GM19238 (cell line): ENCODE results near the gene SH3BGR.

Experiments
- DNase-seq: peaks from one replicate; pipeline ENCODE4 v3.0.0; 2011; ENCODE audit warnings: low spot score; ENCODE audit not compliant: insufficient read length

Gene SH3BGR

GRCh38 chr21:39546522-39546921 lies 94.8 kb downstream of the SH3BGR start:
- DNase-seq, result no peak

DNA sequence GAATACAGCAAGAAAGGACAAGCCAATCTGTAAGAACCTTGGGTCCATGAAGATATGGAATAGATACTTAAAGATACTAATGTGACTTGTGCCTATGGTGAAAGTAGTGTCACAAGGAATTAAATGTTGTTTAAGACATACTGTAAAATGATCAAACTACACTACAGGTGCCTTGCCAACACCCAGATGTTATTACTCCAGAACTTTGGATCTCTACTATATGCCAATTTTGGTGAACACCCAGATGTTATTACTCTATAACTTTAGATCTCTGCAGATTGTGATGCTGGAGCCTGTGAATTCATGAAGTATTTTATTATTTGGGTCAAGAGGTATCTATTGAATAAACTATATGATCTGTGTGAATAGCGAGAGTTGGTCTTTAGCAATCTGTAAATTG lies 101.1 kb downstream of the SH3BGR start:
- no peak for DNase-seq

- no peak for DNase-seq
These were observed 101.6 kb downstream of the SH3BGR start for GRCh38 chr21:39553331-39553730.

DNA sequence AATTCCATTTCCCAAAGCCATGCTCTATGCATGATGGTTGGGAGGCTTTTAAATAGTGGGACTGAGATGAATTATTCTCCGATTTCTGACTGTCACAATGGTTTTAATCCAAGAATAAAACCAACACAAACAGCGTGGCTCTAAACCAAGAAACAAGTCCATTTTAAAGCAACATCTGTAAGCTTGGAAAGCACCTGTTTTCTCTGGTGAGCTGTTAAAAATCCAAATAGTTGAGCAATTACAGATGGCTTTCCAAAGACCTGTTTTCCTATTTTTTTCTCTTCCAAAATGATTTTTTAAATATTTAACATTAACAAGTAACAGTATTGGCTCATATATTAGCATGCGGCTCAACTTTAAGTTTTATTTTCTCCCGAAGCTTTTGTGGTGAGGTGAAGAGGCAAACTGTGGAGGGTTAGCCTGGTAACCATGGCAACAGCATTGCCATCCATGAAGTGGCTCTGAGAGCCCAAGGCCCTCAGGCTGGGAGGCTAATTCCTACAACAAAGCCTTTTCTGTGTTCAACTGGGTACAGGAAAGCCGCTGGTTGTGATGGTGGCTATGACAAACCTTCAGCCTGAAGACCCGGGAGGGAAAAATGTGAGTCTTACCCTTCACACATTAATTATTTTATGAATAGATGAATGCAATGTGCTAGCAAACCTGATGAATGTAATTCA lies 104.3 kb downstream of the SH3BGR start:
- no peak for DNase-seq

GRCh38 chr21:39559511-39559910 lies 107.7 kb downstream of the SH3BGR start:
- no peak for DNase-seq

- DNase-seq, result no peak
These were observed 109.4 kb downstream of the SH3BGR start for GRCh38 chr21:39561140-39561539.

- DNase-seq, result no peak
These were observed 111.3 kb downstream of the SH3BGR start for GRCh38 chr21:39562791-39563770.

GRCh38 chr21:39564200-39564599 lies 112.4 kb downstream of the SH3BGR start:
- DNase-seq, result no peak
